Measurements from ENCODE around the gene TMEM256.
A peak's percentile ranks its signal among the peaks of the same experiment; 100 is the strongest.

The TMEM256 gene

DNA sequence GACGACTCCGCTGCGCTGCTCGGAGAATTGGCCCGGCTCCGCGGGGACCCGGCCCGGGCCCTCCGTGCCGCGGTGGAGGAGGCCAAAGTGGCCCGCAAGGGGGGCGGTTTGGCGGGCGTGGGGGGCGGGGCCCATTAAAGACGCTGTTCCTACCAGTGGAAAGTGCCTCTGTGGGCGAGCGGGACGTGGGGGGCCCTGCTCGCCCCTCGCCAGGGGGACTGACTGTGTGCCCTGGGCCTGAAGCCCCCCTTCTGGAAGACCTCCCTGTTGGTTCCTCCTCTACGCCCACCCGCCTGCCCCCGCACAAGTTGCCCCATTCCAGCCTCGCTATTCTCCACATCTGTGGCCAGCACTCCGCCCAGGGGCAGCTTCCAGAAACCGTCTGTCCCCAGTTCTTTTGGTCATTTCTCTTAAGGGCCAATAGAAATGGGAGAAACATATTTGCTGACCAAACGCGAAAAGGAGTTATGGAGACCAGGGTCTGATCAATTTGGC lies 33.5 kb upstream of the TMEM256 start:
- no peaks in the 10 kb centered on the region for H3K36me3 ChIP-seq (ENCODE audit: insufficient read depth)
- no peak overlapping the region for H3K4me2 ChIP-seq
- H3K27ac ChIP-seq = no peak overlapping the region
- H3K79me2 ChIP-seq (ENCODE audit: insufficient read depth, low read depth) = no peaks in the 10 kb centered on the region
- no peaks in the 10 kb centered on the region for H3K4me1 ChIP-seq (ENCODE audit: low read depth, poor library complexity, severe bottlenecking)
- no peaks in the 10 kb centered on the region for H4K20me1 ChIP-seq (ENCODE audit: insufficient read depth)
- TF ChIP-seq CTCF (conservative IDR thresholded peaks at IDR 0.05; ENCODE audit: low read depth, low read length) = no peak
- no peak overlapping the region for H3K4me3 ChIP-seq (IDR thresholded peaks at IDR 0.05; ENCODE audit: insufficient read depth, low read depth, low read length)
- no peak overlapping the region for H3K9ac ChIP-seq
- H3K27me3 ChIP-seq (ENCODE audit: insufficient read depth, low read depth) = no peaks in the 10 kb centered on the region
- no peak overlapping the region for H2AFZ ChIP-seq (ENCODE audit: low read depth)

- H3K4me3 ChIP-seq (IDR thresholded peaks at IDR 0.05; ENCODE audit: insufficient read depth, low read depth, low read length) = no peak overlapping the region
- no peaks in the 10 kb centered on the region for H3K4me1 ChIP-seq (ENCODE audit: low read depth, poor library complexity, severe bottlenecking)
- H3K4me2 ChIP-seq = no peak overlapping the region
- no peak overlapping the region for H2AFZ ChIP-seq (ENCODE audit: low read depth)
- no peaks in the 10 kb centered on the region for H4K20me1 ChIP-seq (ENCODE audit: insufficient read depth)
- no peaks in the 10 kb centered on the region for H3K27me3 ChIP-seq (ENCODE audit: insufficient read depth, low read depth)
- H3K79me2 ChIP-seq (ENCODE audit: insufficient read depth, low read depth) = no peaks in the 10 kb centered on the region
- H3K36me3 ChIP-seq (ENCODE audit: insufficient read depth) = no peaks in the 10 kb centered on the region
- H3K27ac ChIP-seq = no peak overlapping the region
- no peak for TF ChIP-seq CTCF (conservative IDR thresholded peaks at IDR 0.05; ENCODE audit: low read depth, low read length)
- H3K9ac ChIP-seq = no peak overlapping the region
Observed at GRCh38 chr17:7436556-7437368, 32.9 kb upstream of the TMEM256 start.

DNA sequence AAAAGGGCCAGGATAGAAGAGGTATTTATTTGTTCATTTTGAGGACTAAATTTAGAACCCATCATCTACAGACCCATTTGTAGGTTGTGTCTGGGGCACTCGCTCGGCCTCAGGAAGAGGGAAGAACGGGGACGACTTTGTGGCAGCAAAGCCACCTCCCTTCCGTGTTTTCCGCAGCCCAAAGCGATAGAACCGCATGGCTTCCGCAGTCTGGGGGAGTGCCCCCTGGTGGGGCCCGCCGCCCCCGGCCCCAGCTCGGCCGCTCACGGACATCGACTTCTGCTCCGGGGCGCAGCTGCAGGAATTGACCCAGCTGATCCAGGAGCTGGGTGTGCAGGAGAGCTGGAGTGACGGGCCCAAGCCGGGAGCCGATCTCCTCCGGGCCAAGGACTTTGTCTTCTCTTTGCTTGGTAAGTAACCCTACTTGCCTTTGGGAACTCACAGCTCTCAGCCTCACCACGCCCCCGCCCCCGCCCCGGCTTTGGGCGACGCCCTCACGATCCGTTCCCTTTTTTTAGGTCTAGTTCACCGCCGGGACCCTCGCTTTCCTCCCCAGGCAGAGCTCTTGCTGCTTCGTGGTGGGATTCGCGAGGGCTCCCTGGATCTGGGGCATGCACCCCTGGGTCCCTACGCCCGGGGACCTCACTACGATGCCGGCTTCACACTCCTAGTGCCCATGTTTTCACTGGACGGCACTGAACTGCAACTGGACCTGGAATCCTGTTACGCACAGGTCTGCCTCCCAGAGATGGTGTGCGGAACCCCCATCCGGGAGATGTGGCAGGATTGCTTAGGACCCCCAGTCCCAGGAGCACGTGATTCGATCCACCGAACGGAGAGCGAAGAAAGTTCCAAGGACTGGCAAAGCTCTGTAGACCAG lies 32.0 kb upstream of the TMEM256 start:
- H3K9ac ChIP-seq = no peak overlapping the region
- no peaks in the 10 kb centered on the region for H4K20me1 ChIP-seq (ENCODE audit: insufficient read depth)
- H3K4me2 ChIP-seq = no peak overlapping the region
- TF ChIP-seq CTCF (conservative IDR thresholded peaks at IDR 0.05; ENCODE audit: low read depth, low read length) = no peak
- H3K4me3 ChIP-seq (IDR thresholded peaks at IDR 0.05; ENCODE audit: insufficient read depth, low read depth, low read length) = no peak overlapping the region
- H3K4me1 ChIP-seq (ENCODE audit: low read depth, poor library complexity, severe bottlenecking) = no peaks in the 10 kb centered on the region
- H3K27ac ChIP-seq = no peak overlapping the region
- H2AFZ ChIP-seq (ENCODE audit: low read depth) = peak overlapping the region; percentile 30; the same call in 1 of the 2 replicates
- H3K27me3 ChIP-seq (ENCODE audit: insufficient read depth, low read depth) = no peaks in the 10 kb centered on the region
- H3K36me3 ChIP-seq (ENCODE audit: insufficient read depth) = no peaks in the 10 kb centered on the region
- H3K79me2 ChIP-seq (ENCODE audit: insufficient read depth, low read depth) = no peaks in the 10 kb centered on the region

DNA sequence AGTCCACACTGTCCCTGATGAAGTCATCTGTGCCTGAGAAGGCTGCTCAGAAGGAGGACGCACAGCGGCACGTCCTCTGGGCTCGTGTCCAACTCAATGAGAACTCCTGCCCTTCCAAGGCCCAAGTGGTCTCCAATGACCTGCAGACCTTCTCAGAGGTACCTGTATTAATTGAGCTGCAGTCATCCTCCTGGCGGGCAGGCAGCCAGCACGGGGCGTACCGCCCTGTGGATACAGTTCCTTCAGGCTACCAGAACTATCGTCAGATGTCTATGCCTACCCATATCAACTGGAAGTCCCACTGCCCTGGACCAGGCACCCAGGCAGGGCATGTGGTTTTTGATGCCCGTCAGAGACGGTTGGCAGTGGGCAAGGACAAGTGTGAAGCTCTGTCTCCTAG lies 28.4 kb upstream of the TMEM256 start:
- Histone ChIP-seq H3K36me3 (ENCODE audit: insufficient read depth) (no peaks in the 10 kb centered on the region), H3K9ac (no peak overlapping the region), H2AFZ (ENCODE audit: low read depth) (no peak overlapping the region), H3K4me2 (no peak overlapping the region), H3K79me2 (ENCODE audit: insufficient read depth, low read depth) (no peaks in the 10 kb centered on the region), H3K4me1 (ENCODE audit: low read depth, poor library complexity, severe bottlenecking) (no peaks in the 10 kb centered on the region), H3K27ac (no peak overlapping the region), H3K27me3 (ENCODE audit: insufficient read depth, low read depth) (no peaks in the 10 kb centered on the region), H4K20me1 (ENCODE audit: insufficient read depth) (no peaks in the 10 kb centered on the region), H3K4me3 (IDR thresholded peaks at IDR 0.05; ENCODE audit: insufficient read depth, low read depth, low read length) (no peak overlapping the region)
- no peak for TF ChIP-seq CTCF (conservative IDR thresholded peaks at IDR 0.05; ENCODE audit: low read depth, low read length)

All from KMS-11 (cell line).